HepG2 (cell line): ENCODE data around the gene SECTM1. TPM values are rescaled to one million over a fixed set of nuclear protein-coding genes. Genes with fewer than 3 reads are reported as not detected.

Experiments
- AKNA ChIP-seq: sonication (generic); formaldehyde crosslinking; IDR thresholded peaks from 2 replicates; pipeline ENCODE4 v1.4.0; 2020; ENCODE audit warnings: missing genetic modification reagents, borderline replicate concordance
- ARHGAP35 ChIP-seq: sonication (generic); formaldehyde crosslinking; IDR thresholded peaks from 2 replicates; pipeline ENCODE4 v1.9.0; 2022; ENCODE audit warnings: mild to moderate bottlenecking, inconsistent platforms, moderate library complexity, missing genetic modification reagents, borderline replicate concordance
- BRF2 ChIP-seq: sonication (generic); formaldehyde crosslinking; IDR thresholded peaks from 2 replicates; pipeline ENCODE4 v1.8.1; 2022; ENCODE audit warnings: mild to moderate bottlenecking, missing genetic modification reagents
- FLYWCH1 ChIP-seq: sonication (generic); formaldehyde crosslinking; IDR thresholded peaks from 2 replicates; pipeline ENCODE4 v1.8.1; 2023; ENCODE audit warnings: mild to moderate bottlenecking, missing genetic modification reagents
- HDAC1 ChIP-seq: sonication (generic); formaldehyde crosslinking; IDR thresholded peaks from 2 replicates; pipeline ENCODE4 v1.5.1; 2020; ENCODE audit warnings: mild to moderate bottlenecking, missing genetic modification reagents
- HOXD1 ChIP-seq: sonication (generic); formaldehyde crosslinking; IDR thresholded peaks from 2 replicates; pipeline ENCODE4 v1.5.0; 2020; ENCODE audit warnings: missing genetic modification reagents
- KDM5B ChIP-seq: sonication (generic); formaldehyde crosslinking; IDR thresholded peaks from 2 replicates; pipeline ENCODE4 v1.4.0; 2020; ENCODE audit warnings: missing genetic modification reagents, mild to moderate bottlenecking, borderline replicate concordance
- MTF1 ChIP-seq: sonication (generic); formaldehyde crosslinking; IDR thresholded peaks from 2 replicates; pipeline ENCODE4 v1.5.0; 2020; ENCODE audit warnings: missing genetic modification reagents
- MZF1 ChIP-seq: sonication (generic); formaldehyde crosslinking; IDR thresholded peaks from 2 replicates; pipeline ENCODE4 v1.8.1; 2023; ENCODE audit warnings: mild to moderate bottlenecking, missing genetic modification reagents, borderline replicate concordance
- RAD21 ChIP-seq: fragments of 450-650 bp; formaldehyde crosslinking; IDR thresholded peaks from 2 replicates; pipeline ENCODE4 v1.5.0; 2020; ENCODE audit warnings: mild to moderate bottlenecking
- SRSF1 ChIP-seq: fragments of 200-400 bp; formaldehyde crosslinking; optimal IDR thresholded peaks from 2 replicates; pipeline ENCODE3; 2017; ENCODE audit warnings: mild to moderate bottlenecking, low read depth, low read length, moderate library complexity
- ZFP1 ChIP-seq: IDR thresholded peaks from 2 replicates; pipeline ENCODE4 v1.6.1; 2016
- ZFY ChIP-seq: sonication (generic); formaldehyde crosslinking; IDR thresholded peaks from 2 replicates; pipeline ENCODE4 v1.4.0; 2020; ENCODE audit warnings: missing genetic modification reagents
- ZNF292 ChIP-seq: sonication (generic); formaldehyde crosslinking; IDR thresholded peaks from 2 replicates; pipeline ENCODE4 v1.8.1; 2022; ENCODE audit warnings: mild to moderate bottlenecking, low read depth, missing genetic modification reagents, borderline replicate concordance
- ZNF367 ChIP-seq: sonication (generic); formaldehyde crosslinking; IDR thresholded peaks from 2 replicates; pipeline ENCODE4 v1.4.0; 2020; ENCODE audit warnings: missing genetic modification reagents, borderline replicate concordance
- ZNF747 ChIP-seq: sonication (generic); formaldehyde crosslinking; IDR thresholded peaks from 2 replicates; pipeline ENCODE4 v1.8.1; 2023; ENCODE audit warnings: missing genetic modification reagents, mild to moderate bottlenecking, borderline replicate concordance
- ZNF768 ChIP-seq: sonication (generic); formaldehyde crosslinking; IDR thresholded peaks from 2 replicates; pipeline ENCODE4 v1.4.0; 2020; ENCODE audit warnings: missing genetic modification reagents
- ZNF841 ChIP-seq: sonication (generic); formaldehyde crosslinking; IDR thresholded peaks from 2 replicates; pipeline ENCODE4 v1.8.1; 2023; ENCODE audit warnings: missing genetic modification reagents, borderline replicate concordance
- ZNF850 ChIP-seq: sonication (generic); formaldehyde crosslinking; conservative IDR thresholded peaks from 2 replicates; pipeline ENCODE4 v1.9.0; 2021; ENCODE audit warnings: mild to moderate bottlenecking, missing genetic modification reagents
- ZSCAN5A ChIP-seq: sonication (generic); formaldehyde crosslinking; IDR thresholded peaks from 2 replicates; pipeline ENCODE4 v1.8.0; 2022; ENCODE audit warnings: mild to moderate bottlenecking, missing genetic modification reagents, borderline replicate concordance
- polyA plus RNA-seq, 8 experiments: library from polyadenylated mRNA; depleted of rRNA in 3 of 8; stranded (reverse) in 7 of 8; unstranded in 1 of 8; fragments of >200 nt; fragmentation: Illumina TruSeq in 4 of 8; extraction: Trizol in 4 of 8; gene quantifications; 2 replicates each; pipeline versions ENCODE4 v1.2.1 to v1.2.3, GENCODE V29; 2011 to 2016; ENCODE audit warnings: low read depth in 4 of 8, missing spikeins in 1 of 8, mixed read lengths in 1 of 8; ENCODE audit not compliant: insufficient read depth in 1 of 8
- total RNA-seq, 5 experiments: library from RNA; depleted of rRNA; stranded (reverse); fragments of >200 nt; fragmentation: Illumina TruSeq; extraction: Trizol; gene quantifications; 2 replicates each; pipeline ENCODE4 v1.2.3, GENCODE V29; 2016; ENCODE audit warnings: low read depth in 1 of 5

The SECTM1 gene
- total and polyA plus RNA-seq, 2 of the 13 experiments (the other 11 are each of a cell fraction or from before 2014, with no cell fraction given), result 3.5 to 5.3 TPM

GRCh38 chr17:82325286-82326180, 8.0 kb downstream of the SECTM1 start (continued):
- 0 out of 2 replicates have a peak, but pooled peaks have one; percentile 65 for TF ChIP-seq ZSCAN5A (CRISPR knock-in tag)
- TF ChIP-seq ZNF747, result 0 out of 2 replicates have a peak, but pooled peaks have one; percentile 51
- TF ChIP-seq ZNF850 (CRISPR knock-in tag), result no peak
- peak; percentile 97 for TF ChIP-seq HDAC1 (CRISPR knock-in tag)
- no peak for TF ChIP-seq MTF1 (CRISPR knock-in tag)
- no peak for TF ChIP-seq ZNF367 (CRISPR knock-in tag)
- TF ChIP-seq BRF2 (CRISPR knock-in tag), result no peak
- TF ChIP-seq ZFY (CRISPR knock-in tag), result peak; percentile 82
- peak; percentile 49 for TF ChIP-seq ARHGAP35 (CRISPR knock-in tag)
- peak; percentile 80 for TF ChIP-seq KDM5B (CRISPR knock-in tag)
- TF ChIP-seq AKNA, result no peak
- no peak; the same call in 1 of the 2 replicates for TF ChIP-seq RAD21 (CRISPR knock-in tag)
- TF ChIP-seq ZNF841 (CRISPR knock-in tag), result no peak
- no peak for TF ChIP-seq ZFP1
- no peak for TF ChIP-seq SRSF1
- TF ChIP-seq HOXD1 (CRISPR knock-in tag), result 0 out of 2 replicates have a peak, but pooled peaks have one; percentile 60
- no peak for TF ChIP-seq FLYWCH1 (CRISPR knock-in tag)
- 0 out of 2 replicates have a peak, but pooled peaks have one; percentile 73 for TF ChIP-seq MZF1
- TF ChIP-seq ZNF768 (CRISPR knock-in tag), result peak; percentile 53; the same call in 1 of the 2 replicates
- TF ChIP-seq ZNF292 (CRISPR knock-in tag), result peak; percentile 93
